EL (cell line): Measurements from ENCODE around the gene CNIH1.
"Not testable (repeated sequence)": the region's sequence is repeated elsewhere in the genome, so short reads cannot be mapped to it uniquely, and the experiment has no call there.

Source experiments
- DNase-seq: peaks from one replicate; pipeline ENCODE4 v3.0.0-alpha.2; 2016

CNIH1 gene

GRCh38 chr14:54465654-54466053 lies 24.5 kb upstream of the CNIH1 start:
- no peak for DNase-seq

GRCh38 chr14:54462048-54462447 lies 20.9 kb upstream of the CNIH1 start:
- DNase-seq, result no peak

GRCh38 chr14:54459106-54459505 lies 17.9 kb upstream of the CNIH1 start:
- no peak for DNase-seq

GRCh38 chr14:54458536-54458935 lies 17.4 kb upstream of the CNIH1 start:
- DNase-seq, result not testable (repeated sequence)

GRCh38 chr14:54457609-54457996 lies 16.4 kb upstream of the CNIH1 start:
- DNase-seq, result no peak

- DNase-seq, result not testable (repeated sequence)
Measured at GRCh38 chr14:54456820-54457608, 15.8 kb upstream of the CNIH1 start.

- DNase-seq, result no peak
Measured at GRCh38 chr14:54455363-54455762, 14.2 kb upstream of the CNIH1 start.

- peak; percentile 45 for DNase-seq
Measured at GRCh38 chr14:54453990-54454389, 12.8 kb upstream of the CNIH1 start.

- DNase-seq, result no peak
Measured at GRCh38 chr14:54453252-54453651, 12.1 kb upstream of the CNIH1 start.

GRCh38 chr14:54451961-54452360 lies 10.8 kb upstream of the CNIH1 start:
- no peak for DNase-seq

- DNase-seq, result no peak
Measured at GRCh38 chr14:54451121-54451601, 10.0 kb upstream of the CNIH1 start.

GRCh38 chr14:54450535-54450934 lies 9.4 kb upstream of the CNIH1 start:
- peak; percentile 68 for DNase-seq

- DNase-seq, result peak; percentile 21
Measured at GRCh38 chr14:54447231-54447692, 6.1 kb upstream of the CNIH1 start.

GRCh38 chr14:54446161-54446693 lies 5.1 kb upstream of the CNIH1 start:
- no peak for DNase-seq

- no peak for DNase-seq
Measured at GRCh38 chr14:54444681-54445080, 3.5 kb upstream of the CNIH1 start.

- DNase-seq, result no peak
Measured at GRCh38 chr14:54443981-54444380, 2.8 kb upstream of the CNIH1 start.

- DNase-seq, result not testable (repeated sequence)
Measured at GRCh38 chr14:54442961-54443360, 1.8 kb upstream of the CNIH1 start.

GRCh38 chr14:54440476-54440872 lies 700 bp downstream of the CNIH1 start:
- DNase-seq, result peak; percentile 10

- DNase-seq, result peak; percentile 21
Measured at GRCh38 chr14:54440037-54440436, 1.1 kb downstream of the CNIH1 start.

GRCh38 chr14:54438703-54439102 lies 2.5 kb downstream of the CNIH1 start:
- peak; percentile 7 for DNase-seq

- DNase-seq, result not testable (repeated sequence)
Measured at GRCh38 chr14:54437954-54438353, 3.2 kb downstream of the CNIH1 start.

GRCh38 chr14:54435500-54435981 lies 5.6 kb downstream of the CNIH1 start:
- peak; percentile 83 for DNase-seq

- no peak for DNase-seq
Measured at GRCh38 chr14:54428527-54428926, 12.6 kb downstream of the CNIH1 start.

- no peak for DNase-seq
Measured at GRCh38 chr14:54427871-54428270, 13.3 kb downstream of the CNIH1 start.
